Islet precursor cell (in vitro differentiated cells): ENCODE results near the gene GTF2A1.
"Not testable (repeated sequence)": the region's sequence is repeated elsewhere in the genome, so short reads cannot be mapped to it uniquely, and the experiment has no call there.

Experiments
- DNase-seq: peaks from one replicate; pipeline ENCODE4 v3.0.0-alpha.2; 2018

Gene GTF2A1

DNA sequence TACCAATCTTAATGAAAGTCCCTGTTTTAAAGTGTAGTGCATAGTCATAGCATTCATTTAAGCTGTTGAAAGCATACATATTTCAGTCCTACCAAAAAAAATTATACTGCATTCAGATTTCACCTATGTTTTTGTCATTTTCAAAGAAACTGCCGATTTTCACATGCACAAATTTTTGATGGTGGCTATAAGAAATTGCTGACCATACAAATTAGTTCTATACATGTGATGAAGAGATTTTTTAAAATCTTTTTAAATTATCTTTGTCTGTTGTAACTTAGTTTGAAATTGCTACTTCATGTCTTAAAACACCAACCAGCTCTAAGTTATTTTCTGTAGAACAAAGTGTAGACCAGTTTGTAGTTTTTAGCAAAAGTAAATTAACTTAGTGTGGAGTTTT is 3.5 kb upstream of the GTF2A1 start:
- DNase-seq = no peak

DNA sequence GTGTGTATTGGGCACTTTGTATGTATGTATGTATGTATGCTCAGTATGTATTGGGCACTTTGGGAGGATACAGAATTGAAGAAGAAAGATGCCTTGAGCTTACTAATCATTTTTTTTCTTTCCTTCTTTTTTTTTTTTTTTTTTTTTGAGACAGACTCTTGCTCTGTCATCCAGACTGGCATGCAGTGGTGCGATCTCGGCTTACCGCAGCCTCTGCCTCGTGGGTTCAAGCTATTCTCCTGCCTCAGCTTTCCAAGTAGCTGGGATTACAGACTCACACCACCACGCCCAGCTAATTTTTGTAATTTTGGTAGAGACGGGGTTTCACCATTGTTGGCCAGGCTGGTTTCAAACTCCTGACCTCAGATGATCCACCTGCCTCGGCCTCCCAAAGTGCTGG is 3.0 kb upstream of the GTF2A1 start:
- DNase-seq = not testable (repeated sequence)

DNA sequence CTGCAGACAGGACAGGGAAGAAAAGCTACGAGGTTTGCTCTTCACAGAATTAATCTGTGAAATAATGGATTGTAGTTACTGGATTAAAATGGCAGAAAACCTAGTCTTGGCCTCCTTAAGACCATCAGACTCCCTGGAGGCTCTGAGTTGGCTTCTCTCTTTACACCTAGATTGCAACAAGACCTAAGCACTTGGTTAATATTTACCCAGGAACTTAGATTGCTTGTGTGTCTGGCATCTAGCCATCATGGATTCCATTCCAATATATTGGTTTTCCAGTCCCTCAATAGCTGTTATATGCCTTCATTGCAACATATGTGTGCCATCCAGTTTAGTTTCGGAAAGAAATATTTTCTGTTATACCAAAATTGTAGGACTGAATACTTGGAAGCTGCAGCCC is 1.9 kb upstream of the GTF2A1 start:
- DNase-seq = no peak

DNA sequence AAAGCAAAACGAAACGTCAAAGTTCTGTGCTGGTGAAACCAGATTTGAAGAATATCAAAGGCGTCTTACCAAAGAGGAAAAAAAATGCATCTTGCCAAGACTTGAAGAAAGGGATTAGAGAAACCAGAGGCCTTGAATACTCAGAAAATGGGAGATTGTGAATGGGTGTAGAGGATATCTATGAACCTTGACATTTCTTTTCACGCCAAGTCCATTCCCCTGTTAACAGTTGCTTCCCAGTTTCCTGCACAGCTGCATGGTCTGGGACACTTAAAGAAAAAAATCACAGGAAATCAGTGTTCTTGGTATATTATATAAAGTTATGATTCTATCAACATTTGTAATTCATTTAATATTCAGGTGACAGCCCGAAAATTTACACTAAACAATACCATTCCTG is 1.4 kb upstream of the GTF2A1 start:
- DNase-seq = no peak

DNA sequence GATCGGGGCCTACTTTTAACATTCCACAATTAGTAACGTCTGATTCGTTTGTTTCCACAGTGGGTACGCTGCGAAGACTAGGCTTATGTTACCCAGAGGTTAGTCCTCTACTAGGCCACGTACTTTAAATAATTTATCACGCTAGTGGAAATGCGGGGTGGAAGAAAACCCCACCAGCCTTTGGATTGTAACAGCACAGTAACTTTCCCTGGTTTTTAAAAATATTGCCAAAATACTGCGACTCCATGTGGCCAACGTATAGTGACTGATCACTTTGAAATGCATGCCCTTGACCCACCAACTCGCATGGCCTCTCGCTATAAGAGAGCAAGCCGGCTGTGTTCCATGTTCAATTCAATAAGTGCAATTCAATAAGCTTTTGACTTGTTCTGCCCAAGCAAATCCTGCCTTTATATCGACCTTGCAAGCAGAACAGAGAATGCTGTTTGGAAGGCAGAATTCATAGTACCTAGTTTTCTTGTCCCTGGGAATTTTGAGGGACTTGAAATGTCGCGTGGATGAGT is 882 bp upstream of the GTF2A1 start:
- DNase-seq = peak; percentile 52

DNA sequence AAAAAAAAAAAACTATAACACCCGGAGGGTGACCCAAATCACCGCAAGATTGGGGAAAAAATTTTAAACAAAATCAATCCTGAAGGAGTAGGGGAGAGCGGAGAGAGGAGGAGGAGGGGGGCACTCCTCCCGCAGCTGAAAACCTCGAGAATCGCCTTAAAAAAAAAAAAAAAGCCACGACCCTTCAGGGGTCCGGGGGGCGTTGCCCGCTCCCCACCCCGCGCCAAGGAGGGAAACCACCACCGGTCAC is 254 bp downstream of the GTF2A1 start:
- no peak for DNase-seq

DNA sequence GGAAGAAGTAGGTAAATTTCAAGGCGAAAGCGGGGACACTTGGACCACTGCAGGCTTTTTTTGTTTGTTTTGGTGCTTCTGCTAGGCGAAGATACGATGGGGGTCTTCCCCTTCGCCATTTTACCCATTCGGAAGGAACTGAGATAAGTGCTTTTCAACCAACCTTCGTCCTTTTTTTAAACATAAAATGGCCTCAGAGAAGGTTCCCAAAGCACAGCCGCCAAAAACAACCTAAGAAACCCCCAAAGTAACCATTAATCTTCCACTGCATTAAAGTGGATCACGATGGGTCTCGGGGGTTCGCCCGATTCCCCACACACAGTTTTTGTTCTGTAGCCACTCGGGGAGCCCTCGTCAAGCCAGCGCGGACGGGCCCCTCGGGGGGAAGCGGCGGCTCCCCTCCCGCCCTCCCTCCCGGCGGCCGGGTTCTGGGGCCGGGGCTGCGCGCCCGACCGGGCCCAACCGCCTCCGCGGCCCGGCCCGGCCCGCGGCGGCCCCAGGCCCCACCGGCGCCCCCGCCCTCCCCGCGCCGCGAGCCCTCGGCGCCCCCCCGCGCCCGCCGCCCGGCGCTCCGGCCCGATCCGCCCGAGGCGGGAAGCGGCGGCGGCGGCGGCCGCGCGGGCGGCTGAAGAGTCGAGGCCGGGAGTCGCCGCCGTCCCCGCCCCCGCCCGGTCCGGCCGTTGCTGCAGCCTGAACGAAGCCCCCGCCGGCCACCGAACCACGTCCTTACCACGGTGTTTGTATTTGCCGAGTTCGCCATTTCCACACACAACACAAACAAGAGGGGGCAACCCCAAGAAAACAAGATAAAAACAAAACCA is 790 bp downstream of the GTF2A1 start:
- peak; percentile 57 for DNase-seq

DNA sequence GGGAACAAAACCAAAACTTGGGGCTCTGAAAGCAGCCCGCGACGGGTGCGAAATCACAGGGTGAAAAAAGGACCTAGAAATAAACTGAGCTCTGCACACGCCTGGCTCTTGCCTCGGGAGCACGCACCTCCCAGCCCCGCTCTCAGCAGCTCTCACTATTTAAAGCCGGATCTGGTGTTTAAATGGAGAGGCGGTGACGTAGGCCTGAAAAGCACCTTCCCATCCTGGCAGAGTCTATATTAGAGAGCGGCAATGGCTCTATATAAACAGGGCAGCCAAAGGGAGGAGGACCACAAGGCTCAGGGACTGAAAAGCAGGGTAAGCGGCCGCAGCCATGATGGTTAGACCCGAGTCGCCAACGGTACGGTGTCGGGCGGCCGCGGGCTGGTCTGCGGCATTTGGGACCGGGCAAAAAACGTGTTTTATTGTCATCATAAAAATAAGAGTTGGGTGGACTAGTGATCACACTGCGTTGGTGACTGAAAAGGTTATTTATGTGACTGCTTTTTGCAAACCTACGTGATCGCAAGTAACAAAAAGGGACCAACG is 1.5 kb downstream of the GTF2A1 start:
- DNase-seq = peak; percentile 98

DNA sequence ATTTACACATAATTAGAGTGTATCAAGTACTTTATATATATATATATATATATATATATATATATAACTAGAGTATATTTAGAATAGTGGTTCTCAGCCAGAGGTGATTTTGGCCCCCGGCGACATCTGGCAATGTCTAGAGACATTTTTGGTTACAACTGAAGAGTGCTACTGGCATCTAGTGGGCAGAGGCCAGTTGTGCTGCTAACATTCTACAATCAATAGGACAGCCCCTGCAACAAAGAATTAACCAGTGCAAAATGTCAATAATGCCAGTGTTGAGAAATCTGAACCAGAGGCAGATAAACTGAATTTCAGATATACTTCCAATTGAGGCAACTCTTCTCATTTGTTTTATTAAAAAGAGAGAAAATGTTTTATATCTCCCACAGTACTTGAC is 8.9 kb downstream of the GTF2A1 start:
- DNase-seq = no peak

DNA sequence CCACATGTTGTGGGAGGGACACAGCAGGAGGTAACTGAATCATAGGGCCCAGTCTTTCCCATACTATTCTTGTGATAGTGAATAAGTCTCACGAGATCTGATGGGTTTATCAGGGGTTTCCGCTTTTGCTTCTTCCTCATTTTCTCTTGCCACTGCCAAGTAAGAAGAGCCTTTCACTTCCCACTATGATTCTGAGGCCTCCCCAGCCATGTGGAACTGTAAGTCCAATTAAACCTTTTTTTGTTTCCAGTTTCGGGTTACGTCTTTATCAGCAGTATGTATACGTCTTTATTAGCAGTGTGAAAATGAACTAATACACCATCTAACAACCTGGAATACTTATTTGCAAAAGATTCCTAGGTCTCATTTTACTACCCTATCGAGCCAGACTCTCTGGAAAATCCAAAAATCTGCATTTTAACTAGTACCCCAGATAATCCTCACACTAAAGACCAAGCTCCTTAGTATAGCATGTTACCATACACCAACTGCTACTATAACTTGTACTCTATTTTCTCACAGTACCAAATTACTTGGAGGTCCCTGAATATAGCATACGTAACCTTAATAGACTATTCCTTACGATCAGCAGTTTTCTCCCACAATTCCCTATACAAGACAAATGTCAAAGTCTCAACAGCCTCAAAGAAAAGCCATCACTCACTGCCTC is 11.5 kb downstream of the GTF2A1 start:
- DNase-seq = no peak

DNA sequence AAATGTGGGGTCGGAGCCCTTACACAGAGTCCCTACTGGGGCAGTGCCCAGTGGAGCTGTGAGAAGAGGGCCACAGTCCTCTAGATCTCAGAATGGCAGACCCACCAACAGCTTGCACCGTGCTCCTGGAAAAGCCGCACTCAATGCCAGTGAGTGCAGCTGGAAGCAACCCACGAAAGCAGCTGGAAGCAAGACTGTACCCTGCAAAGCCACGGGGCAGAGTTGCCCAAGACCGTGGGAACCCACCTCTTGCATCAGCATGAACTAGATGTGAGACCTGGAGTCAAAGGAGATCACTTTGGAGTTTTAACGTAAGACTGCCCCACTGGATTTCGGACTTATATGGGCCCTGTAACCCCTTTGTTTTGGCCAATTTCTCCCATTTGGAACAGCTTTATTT is 12.3 kb downstream of the GTF2A1 start:
- DNase-seq = no peak

DNA sequence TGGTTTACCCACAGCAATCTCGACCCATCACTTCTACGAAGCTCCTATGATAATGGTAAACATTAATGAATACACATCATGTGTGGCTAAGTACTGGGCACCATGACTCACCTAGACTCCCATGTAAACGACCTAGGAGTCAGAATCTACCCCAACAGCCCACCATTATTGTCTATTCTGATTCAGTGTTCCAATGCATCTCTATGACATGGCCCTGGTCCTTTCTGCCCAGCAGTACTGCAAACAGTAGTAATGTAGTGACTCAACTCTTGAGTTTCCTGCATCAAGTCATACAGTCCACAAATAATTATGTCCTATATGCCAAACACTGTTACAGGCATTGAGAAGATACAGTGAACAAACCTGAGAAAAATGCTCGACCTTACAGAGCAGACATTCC is 14.6 kb downstream of the GTF2A1 start:
- DNase-seq = no peak

DNA sequence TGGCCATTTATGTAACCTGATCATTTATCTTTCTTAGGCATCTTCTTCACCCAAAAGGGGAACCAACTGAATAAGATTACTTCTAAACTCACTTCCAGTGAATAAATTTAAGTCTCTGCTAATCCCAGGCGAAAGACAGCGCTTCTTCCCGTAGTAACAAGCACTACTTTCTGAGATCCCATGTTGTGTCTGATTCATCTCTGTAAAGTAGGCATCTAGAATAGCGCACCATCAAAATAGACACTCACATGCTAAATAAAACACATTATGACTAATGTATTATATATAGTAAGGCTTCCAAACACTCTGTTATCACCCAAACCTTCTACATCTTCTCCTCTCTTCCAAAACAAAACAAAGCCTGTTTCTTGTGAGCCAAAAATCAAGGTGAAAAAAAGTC is 15.1 kb downstream of the GTF2A1 start:
- no peak for DNase-seq

DNA sequence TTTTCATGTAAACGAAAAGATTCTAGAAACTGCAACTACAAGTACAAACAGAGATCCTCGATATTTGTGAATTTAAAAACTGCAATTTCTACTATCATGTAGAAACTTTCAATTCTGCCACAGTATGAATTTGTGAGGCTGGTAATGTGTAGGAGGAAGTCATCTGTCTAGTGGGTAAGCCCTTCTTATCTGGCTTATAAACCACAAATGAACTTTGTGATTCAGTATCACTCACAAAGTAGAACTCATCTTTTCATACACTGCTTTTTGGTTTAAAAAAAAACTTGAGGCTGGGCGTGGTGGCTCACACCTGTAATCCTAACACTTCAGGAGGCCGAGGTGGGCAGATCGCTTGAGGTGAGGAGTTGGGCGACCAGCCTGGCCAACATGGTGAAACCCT is 20.7 kb downstream of the GTF2A1 start:
- DNase-seq = no peak

DNA sequence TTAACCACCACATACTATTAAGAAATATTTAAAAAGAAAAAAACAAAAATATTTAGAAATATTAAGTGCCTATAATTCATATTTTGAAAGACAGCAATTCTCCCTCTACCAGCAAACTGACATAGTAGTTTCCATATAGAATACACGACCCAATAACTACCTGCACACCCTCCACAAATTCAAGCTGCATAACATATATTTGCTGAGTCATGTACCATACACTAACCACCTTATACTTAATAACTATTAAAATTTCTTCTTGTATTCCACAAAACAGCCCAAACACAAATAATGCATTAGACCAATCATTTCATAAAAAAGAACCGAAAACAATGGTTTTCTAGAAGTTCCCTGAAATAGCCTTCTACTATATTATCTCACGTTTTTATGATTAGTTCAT is 21.7 kb downstream of the GTF2A1 start:
- DNase-seq = no peak

DNA sequence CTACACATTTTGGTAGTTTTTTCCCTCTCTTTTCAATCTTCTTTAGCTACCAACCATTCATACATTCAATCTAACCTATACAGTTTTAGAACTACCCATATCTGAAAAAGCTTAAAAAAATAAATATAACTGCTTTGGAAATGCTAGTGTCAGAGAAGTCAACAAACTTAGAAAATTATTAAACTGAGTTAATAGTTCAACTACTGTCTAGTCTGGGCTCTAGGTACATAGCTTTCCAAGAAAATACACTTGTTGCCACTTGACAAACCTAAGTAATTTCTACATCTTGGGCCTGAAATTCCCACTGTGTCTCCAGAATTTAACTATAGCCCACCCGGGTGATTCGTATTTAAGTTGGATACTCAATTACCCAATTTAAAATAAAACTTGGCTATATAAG is 22.1 kb downstream of the GTF2A1 start:
- DNase-seq = no peak

DNA sequence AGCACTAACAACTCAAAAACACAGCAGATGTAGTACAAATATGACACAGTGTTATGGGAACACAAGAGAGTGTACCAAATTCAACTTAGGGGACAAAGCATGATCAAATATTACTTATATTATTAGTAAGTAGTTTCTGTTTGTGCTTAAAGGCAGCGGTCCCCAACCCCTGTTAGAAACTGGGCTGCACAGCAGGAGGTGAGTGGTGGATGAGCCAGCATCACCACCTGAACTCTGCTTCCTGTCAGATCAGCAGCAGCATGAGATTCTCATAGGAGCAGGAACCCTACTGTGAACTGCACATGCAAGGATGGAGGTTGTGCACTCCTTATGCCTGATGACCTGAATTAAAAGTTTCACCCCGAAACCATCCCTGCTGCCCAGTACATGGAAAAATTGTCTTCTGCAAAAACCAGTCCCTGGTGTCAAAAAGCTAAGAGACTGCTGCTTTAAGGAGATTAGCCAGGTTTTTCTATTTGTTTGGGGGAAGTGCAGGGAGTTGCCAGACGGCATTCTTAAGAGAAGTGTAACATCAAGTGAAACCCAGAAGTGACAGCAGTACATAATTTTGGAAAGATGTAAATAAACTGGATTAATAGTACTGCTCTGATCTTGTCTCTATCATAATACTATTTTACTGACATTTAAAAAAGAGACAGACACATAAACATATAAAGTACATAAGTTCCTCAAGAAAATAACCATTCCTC is 26.7 kb downstream of the GTF2A1 start:
- no peak for DNase-seq

DNA sequence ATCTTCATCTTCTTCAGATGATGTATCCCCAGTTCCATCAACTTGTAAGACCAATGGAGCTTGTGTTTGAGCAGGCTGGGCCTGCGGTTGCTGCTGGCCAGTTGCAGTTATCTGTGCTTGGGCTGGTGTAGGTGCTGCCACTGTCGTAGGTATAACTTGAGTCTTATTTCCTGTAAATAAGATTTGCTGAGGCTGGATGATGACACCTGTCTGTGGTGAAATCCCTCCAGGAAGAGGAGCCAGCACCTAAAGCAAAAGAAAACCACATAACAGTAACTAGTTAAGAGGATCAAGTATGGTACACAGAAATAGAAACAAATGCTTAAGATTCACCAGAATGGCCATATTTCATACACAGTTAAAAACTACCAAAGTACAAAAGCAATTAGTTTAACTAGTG is 28.2 kb downstream of the GTF2A1 start:
- no peak for DNase-seq

DNA sequence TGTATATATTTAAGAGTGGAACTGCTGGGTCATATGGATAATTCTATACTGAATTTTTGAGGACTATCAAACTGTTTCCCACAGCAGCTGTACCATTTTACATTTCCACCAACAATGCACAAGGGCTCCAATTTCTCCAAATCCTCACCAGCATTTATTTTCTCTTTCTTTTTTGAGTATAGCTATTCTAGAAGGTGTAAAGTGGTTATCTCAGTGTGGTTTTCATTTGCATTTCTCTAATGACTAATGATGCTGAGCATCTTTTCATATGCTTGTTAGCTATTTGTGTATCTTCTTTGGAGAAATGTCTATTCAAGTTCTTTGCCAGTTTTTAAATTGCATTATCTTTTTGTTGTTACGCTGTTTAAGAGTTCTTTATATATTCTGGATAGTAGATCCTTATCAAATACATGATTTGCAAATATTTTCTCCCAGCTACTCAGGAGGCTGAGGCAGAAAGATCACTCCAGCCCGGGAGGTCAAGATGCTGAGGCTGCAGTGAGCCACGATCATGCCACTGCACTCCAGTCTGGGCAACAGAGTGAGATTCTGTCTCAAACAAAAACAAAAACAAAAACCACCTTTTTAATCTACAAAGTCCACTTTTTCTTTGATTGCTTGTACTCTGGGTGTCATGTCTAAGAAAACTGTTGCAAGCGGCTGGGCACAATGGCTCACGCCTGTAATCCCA is 32.8 kb downstream of the GTF2A1 start:
- DNase-seq = no peak

DNA sequence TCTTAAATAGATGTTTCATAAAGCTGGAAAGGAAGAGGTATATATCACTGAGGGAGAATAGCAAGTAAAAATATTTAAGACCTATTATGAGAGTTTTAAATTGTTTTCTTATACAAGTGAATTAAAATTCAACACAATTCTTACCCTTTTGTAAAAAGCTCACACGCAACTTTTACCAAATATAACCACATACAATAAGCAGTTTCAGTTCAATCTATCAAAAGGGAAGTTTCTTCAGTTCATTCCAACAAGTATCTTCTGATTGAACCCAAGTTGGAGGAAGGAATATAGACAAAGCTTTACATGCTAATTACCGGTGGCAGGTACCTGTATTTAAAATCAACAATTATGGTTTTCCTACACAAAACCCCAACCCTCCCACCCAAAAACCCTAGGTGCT is 41.1 kb downstream of the GTF2A1 start:
- no peak for DNase-seq

DNA sequence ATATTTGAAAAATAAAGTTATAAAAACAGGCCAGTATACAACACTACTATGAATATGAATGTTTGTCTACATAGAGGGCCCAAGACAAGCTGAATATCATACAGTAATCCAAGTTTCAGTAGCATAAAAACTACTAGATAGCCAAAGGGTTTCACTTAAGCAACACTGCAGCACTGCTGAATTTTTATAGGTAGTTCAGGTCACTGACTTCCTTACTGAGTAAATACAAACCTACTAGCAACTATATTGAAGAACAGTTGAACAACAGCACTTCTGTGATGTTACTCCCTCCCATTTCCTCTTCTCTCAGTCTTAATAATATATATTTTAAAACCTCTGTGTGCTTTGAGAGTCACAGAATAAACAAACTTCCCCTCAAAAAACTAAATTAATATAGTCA is 42.7 kb downstream of the GTF2A1 start:
- no peak for DNase-seq

DNA sequence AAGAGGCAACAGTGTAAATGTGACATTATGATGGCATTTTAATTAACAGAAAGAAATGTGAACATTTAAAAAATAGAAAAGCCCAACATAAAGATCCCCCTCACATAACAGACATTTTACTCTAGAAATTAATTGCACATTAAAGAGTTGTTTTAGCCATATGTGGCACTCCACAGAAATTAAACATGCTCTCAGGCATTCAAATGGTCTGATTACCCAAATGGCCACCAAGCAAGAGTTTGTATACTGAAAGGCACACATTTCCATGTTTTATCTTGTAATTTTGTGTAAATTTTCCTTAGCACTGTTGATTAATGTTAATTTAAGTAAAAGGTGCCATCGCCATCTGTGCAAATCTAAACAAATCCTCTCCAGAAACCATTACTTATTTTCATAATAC is 43.5 kb downstream of the GTF2A1 start:
- no peak for DNase-seq

DNA sequence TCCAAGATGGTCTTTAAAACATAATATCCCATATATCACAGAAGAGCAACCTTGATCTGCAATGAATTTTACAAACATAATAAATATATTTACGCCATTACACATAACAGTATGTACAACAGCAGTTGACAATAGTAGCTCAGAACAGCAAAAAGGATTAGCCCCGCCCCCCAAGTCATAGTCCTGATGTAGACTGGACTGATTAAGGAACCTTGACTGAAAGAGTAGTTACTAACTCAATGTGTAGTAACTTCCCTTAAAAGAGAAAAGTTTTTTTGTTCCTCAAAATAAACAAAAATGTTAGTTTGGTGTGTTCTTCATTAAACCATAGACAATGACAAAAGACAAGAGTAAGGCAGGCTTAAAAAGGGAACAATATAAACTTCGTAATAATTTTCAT is 44.5 kb downstream of the GTF2A1 start:
- no peak for DNase-seq
